Keratinocyte (primary cell): ENCODE results near the gene C3orf49. TPM values are rescaled to one million over a fixed set of nuclear protein-coding genes. Genes with fewer than 3 reads are reported as not detected.

ENCODE experiments used
- DNase-seq: peaks from one replicate; pipeline ENCODE4 v3.0.0-alpha.2; 2011; ENCODE audit warnings: low read depth, missing footprints, low spot score
- FAIRE-seq: peaks from 2 replicates; lab custom pipeline; 2011; peaks lifted over from hg19 to GRCh38; lab: Jason Lieb, UNC
- H2AFZ ChIP-seq: 2 replicates; pipeline ENCODE4 v1.6.0; 2012; ENCODE audit warnings: low read length, control low read depth, inconsistent platforms; ENCODE audit not compliant: control insufficient read depth
- H3K27ac ChIP-seq: 2 replicates; pipeline ENCODE4 v1.5.1; 2011; ENCODE audit warnings: low read length; ENCODE audit not compliant: control insufficient read depth, insufficient read depth
- H3K27me3 ChIP-seq: 3 replicates; pipeline ENCODE4 v1.6.0; 2011; ENCODE audit warnings: low read length; ENCODE audit not compliant: control insufficient read depth, insufficient read depth; ENCODE audit errors: extremely low read depth
- H3K36me3 ChIP-seq, 2 experiments: 2 replicates in 1 of 2; 3 replicates in 1 of 2; pipeline ENCODE4 v1.5.1; 2011; ENCODE audit warnings: low read length in 2 of 2, mild to moderate bottlenecking in 1 of 2; ENCODE audit not compliant: control insufficient read depth in 2 of 2, insufficient read depth in 2 of 2; ENCODE audit errors: extremely low read depth in 1 of 2
- H3K4me1 ChIP-seq: 3 replicates; pipeline ENCODE4 v1.5.1; 2011; ENCODE audit warnings: low read length; ENCODE audit not compliant: control insufficient read depth, insufficient read depth; ENCODE audit errors: extremely low read depth
- H3K4me2 ChIP-seq: 3 replicates; pipeline ENCODE4 v1.6.0; 2011; ENCODE audit warnings: low read depth, low read length; ENCODE audit not compliant: control insufficient read depth, insufficient read depth; ENCODE audit errors: extremely low read depth
- H3K4me3 ChIP-seq, 3 experiments: fragments of 200-600 bp in 1 of 3; sonication (generic) in 1 of 3; 2 replicates in 2 of 3; 3 replicates in 1 of 3; pipeline ENCODE4 v1.5.1; 2011 to 2016; ENCODE audit warnings: low read length in 3 of 3, mild to moderate bottlenecking in 3 of 3, control low read depth in 2 of 3, inconsistent platforms in 1 of 3, low read depth in 1 of 3, mixed read lengths in 1 of 3, mixed run types in 1 of 3, moderate library complexity in 1 of 3; ENCODE audit not compliant: control insufficient read depth in 2 of 3, insufficient read depth in 2 of 3; ENCODE audit errors: extremely low read depth in 1 of 3
- H3K79me2 ChIP-seq: 2 replicates; pipeline ENCODE4 v1.6.0; 2012; ENCODE audit warnings: low read length; ENCODE audit not compliant: control insufficient read depth, insufficient read depth
- H3K9ac ChIP-seq: 3 replicates; pipeline ENCODE4 v1.6.0; 2011; ENCODE audit warnings: low read length; ENCODE audit not compliant: control insufficient read depth, insufficient read depth; ENCODE audit errors: extremely low read depth
- H3K9me1 ChIP-seq: 3 replicates; pipeline ENCODE4 v1.6.0; 2011; ENCODE audit warnings: low read length; ENCODE audit not compliant: control insufficient read depth, insufficient read depth; ENCODE audit errors: extremely low read depth
- H3K9me3 ChIP-seq: 2 replicates; pipeline ENCODE4 v1.5.1; 2012; ENCODE audit warnings: low read depth, low read length; ENCODE audit not compliant: control insufficient read depth
- H4K20me1 ChIP-seq: 3 replicates; pipeline ENCODE4 v1.6.0; 2011; ENCODE audit warnings: low read length; ENCODE audit not compliant: control insufficient read depth, insufficient read depth; ENCODE audit errors: extremely low read depth
- EZH2 ChIP-seq: IDR thresholded peaks from one replicate; pipeline ENCODE4 v1.6.1; 2012; ENCODE audit warnings: inconsistent platforms, mild to moderate bottlenecking, low read length, moderate library complexity
- dilution Hi-C: fragments of 300-500 bp; cut with MboI; formaldehyde crosslinking; loops from one replicate; pipeline ENCODE4 v1.7.0; 2020; ENCODE audit warnings: low sequenced_read_pairs; ENCODE audit not compliant: extremely low pct_ligation_motif_present
- polyA plus RNA-seq, 5 experiments: library from polyadenylated mRNA; depleted of rRNA in 3 of 5; stranded (reverse) in 3 of 5; stranded (forward) in 1 of 5; unstranded in 1 of 5; fragments of >200 nt; gene quantifications; 1 replicate in 1 of 5; 2 replicates in 3 of 5; 3 replicates in 1 of 5; pipeline versions ENCODE4 v1.2.1 to v1.2.3, GENCODE V29; 2011 to 2012; ENCODE audit warnings: missing spikeins in 2 of 5, low read depth in 1 of 5, low replicate concordance in 1 of 5
- TF ChIP-seq, protein P1 (sequence below), 3 experiments: IDR thresholded peaks in 1 of 3; conservative IDR thresholded peaks in 1 of 3; optimal IDR thresholded peaks in 1 of 3; 2 replicates in 2 of 3; 3 replicates in 1 of 3; pipeline versions ENCODE3 to v1.5.1; 2011; ENCODE audit warnings: low read length in 3 of 3, mild to moderate bottlenecking in 3 of 3, moderate library complexity in 2 of 3, control low read depth in 1 of 3, inconsistent platforms in 1 of 3; ENCODE audit not compliant: insufficient read depth in 2 of 3; ENCODE audit errors: extremely low read depth in 1 of 3

Gene C3orf49
- polyA plus RNA-seq, 1 donor (not counting 4 experiments of a cell fraction or from before 2014, with no cell fraction given) = not detected

DNA sequence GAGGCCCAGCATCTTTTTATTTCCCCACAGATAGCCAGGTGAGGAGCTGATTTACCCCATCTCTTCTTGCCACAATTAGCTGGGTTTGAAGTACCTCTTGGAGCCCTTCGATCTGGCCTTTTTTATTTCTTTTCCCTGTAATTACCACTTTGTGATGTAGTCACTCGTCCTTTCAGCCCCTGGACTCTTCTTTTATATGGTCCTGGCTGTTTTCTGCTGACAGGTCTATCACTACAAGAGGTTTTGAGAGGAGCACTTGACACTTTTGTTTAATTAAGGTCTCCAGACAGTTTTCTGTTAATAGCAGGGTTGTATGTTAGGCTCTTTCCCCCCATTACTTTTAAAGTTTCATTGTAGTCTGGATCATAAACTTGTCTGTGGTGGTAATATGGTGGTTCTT, 56.4 kb downstream of the C3orf49 start:
- peaks cover 12% of the 10 kb centered on the region for H3K4me1 ChIP-seq
- peaks cover 0 to 3% of the 10 kb centered on the region in 2 experiments for H3K36me3 ChIP-seq
- peaks cover 71% of the 10 kb centered on the region for H3K79me2 ChIP-seq
- no peak overlapping the region for H3K4me2 ChIP-seq
- DNase-seq (no peak), FAIRE-seq (no peak)
- peaks cover 2% of the 10 kb centered on the region for H4K20me1 ChIP-seq
- H3K27ac ChIP-seq = no peak overlapping the region
- H3K9me1 ChIP-seq = no peaks in the 10 kb centered on the region
- H3K9ac ChIP-seq = no peak overlapping the region
- no peak for TF ChIP-seq EZH2
- TF ChIP-seq, protein P1, sequence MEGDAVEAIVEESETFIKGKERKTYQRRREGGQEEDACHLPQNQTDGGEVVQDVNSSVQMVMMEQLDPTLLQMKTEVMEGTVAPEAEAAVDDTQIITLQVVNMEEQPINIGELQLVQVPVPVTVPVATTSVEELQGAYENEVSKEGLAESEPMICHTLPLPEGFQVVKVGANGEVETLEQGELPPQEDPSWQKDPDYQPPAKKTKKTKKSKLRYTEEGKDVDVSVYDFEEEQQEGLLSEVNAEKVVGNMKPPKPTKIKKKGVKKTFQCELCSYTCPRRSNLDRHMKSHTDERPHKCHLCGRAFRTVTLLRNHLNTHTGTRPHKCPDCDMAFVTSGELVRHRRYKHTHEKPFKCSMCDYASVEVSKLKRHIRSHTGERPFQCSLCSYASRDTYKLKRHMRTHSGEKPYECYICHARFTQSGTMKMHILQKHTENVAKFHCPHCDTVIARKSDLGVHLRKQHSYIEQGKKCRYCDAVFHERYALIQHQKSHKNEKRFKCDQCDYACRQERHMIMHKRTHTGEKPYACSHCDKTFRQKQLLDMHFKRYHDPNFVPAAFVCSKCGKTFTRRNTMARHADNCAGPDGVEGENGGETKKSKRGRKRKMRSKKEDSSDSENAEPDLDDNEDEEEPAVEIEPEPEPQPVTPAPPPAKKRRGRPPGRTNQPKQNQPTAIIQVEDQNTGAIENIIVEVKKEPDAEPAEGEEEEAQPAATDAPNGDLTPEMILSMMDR (optimal IDR thresholded peaks at IDR 0.05 in 1 of 3, IDR thresholded peaks at IDR 0.05 in 1 of 3, conservative IDR thresholded peaks at IDR 0.05 in 1 of 3; ENCODE audit: extremely low read depth in 1 of 3, insufficient read depth in 2 of 3, low read length in 3 of 3) = no peak
- dilution Hi-C loops = no loop called here
- H3K27me3 ChIP-seq = no peaks in the 10 kb centered on the region
- H3K4me3 ChIP-seq = no peak overlapping the region
- no peaks in the 10 kb centered on the region for H3K9me3 ChIP-seq
- H2AFZ ChIP-seq = no peak overlapping the region

DNA sequence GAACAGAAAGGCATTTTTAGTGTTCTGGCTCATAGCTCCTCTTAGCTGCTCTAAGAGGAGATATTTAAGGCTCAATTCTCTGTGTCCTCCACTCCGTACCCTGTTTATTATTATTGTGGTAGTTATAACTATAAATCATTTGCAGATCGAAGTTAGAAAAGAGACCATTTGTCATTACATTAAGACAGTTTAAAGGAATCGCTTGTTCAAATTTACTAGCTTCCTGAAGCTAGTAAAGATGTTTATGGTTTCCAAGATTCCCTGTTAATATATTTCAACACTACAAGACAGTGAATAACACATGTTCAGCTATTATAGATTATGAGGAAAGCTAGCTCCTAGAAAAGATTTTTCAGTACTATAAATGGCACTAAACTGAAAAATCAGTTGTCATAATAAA, 57.2 kb downstream of the C3orf49 start:
- Histone ChIP-seq H3K9me1 (no peaks in the 10 kb centered on the region), H3K9me3 (no peaks in the 10 kb centered on the region), H3K79me2 (peaks cover 72% of the 10 kb centered on the region), H3K9ac (no peak overlapping the region), H3K27me3 (no peaks in the 10 kb centered on the region), H3K27ac (no peak overlapping the region), H2AFZ (no peak overlapping the region), H3K4me3 (no peak overlapping the region), H3K36me3 (peaks cover 0 to 3% of the 10 kb centered on the region in 2 experiments), H3K4me2 (no peak overlapping the region), H4K20me1 (peaks cover 2% of the 10 kb centered on the region), H3K4me1 (peaks cover 12% of the 10 kb centered on the region)
- DNase-seq (no peak), FAIRE-seq (no peak)
- no peak for TF ChIP-seq EZH2
- TF ChIP-seq, protein P1 (optimal IDR thresholded peaks at IDR 0.05 in 1 of 3, IDR thresholded peaks at IDR 0.05 in 1 of 3, conservative IDR thresholded peaks at IDR 0.05 in 1 of 3; ENCODE audit: extremely low read depth in 1 of 3, insufficient read depth in 2 of 3, low read length in 3 of 3) = no peak
- dilution Hi-C loops = no loop called here
